ENCODE data around the gene NDUFS6. TPM values are rescaled to one million over a fixed set of nuclear protein-coding genes. Genes with fewer than 3 reads are reported as not detected.

Gene NDUFS6
- total RNA-seq, 1 experiment from 2014 or later = 72.8 TPM

DNA sequence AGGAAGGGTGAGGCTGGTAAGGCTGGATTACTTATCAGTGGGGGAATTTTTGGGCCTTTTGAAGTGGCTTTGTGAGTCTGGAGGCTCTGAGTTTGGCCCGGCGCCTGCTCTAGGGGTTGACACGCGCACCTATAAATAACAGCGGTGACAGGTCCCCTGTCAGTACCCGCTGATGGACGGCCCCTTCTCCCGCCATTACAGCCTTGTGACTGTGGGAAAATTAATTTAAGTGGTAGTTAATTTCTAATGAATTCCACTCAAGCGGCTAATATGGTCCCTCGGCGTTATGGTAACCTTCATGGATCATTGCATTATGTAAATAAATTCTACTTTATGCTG is 18.0 kb upstream of the NDUFS6 start:
- TF ChIP-seq CTCF (conservative IDR thresholded peaks at IDR 0.05; ENCODE audit: low read depth, low read length) (no peak), EZH2 (IDR thresholded peaks at IDR 0.05; ENCODE audit: borderline replicate concordance, low read depth, low read length, poor library complexity, severe bottlenecking) (no peak)
- no peak for DNase-seq (ENCODE audit: low spot score)
- Histone ChIP-seq H3K4me1 (ENCODE audit: insufficient read depth, low read length, poor library complexity, severe bottlenecking) (peaks cover 7% of the 10 kb centered on the region), H3K27me3 (replicated peaks; ENCODE audit: insufficient read depth, low read depth, low read length, poor library complexity) (no peaks in the 10 kb centered on the region), H3K36me3 (ENCODE audit: insufficient read depth, low read length, poor library complexity, severe bottlenecking) (no peaks in the 10 kb centered on the region), H3K4me3 (ENCODE audit: low read depth, low read length, poor library complexity, severe bottlenecking) (no peak overlapping the region), H3K27ac (ENCODE audit: low read depth, low read length, poor library complexity, severe bottlenecking) (no peak overlapping the region), H3K9me3 (ENCODE audit: low read depth, low read length, poor library complexity, severe bottlenecking) (no peaks in the 10 kb centered on the region)
- BruUV-seq (replicated peaks) = no TSS peak
- POLR2A ChIA-PET (ENCODE audit: low non-redundant PET) = interaction anchor here (0.6 kb wide), 1 partner anchor 37 kb away, joined by 3 read pairs; no protein-coding TSS in a partner anchor
- intact Hi-C loops (cut with micrococcal nuclease; ENCODE audit: unreplicated experiment) = no loop called here
- CTCF ChIA-PET = no interaction called here

GRCh38 chr5:1784197-1785050 is 16.8 kb upstream of the NDUFS6 start:
- no TSS peak for BruUV-seq (replicated peaks)
- H3K27me3 ChIP-seq (replicated peaks; ENCODE audit: insufficient read depth, low read depth, low read length, poor library complexity) = no peaks in the 10 kb centered on the region
- peaks cover 9% of the 10 kb centered on the region for H3K4me1 ChIP-seq (ENCODE audit: insufficient read depth, low read length, poor library complexity, severe bottlenecking)
- no peaks in the 10 kb centered on the region for H3K9me3 ChIP-seq (ENCODE audit: low read depth, low read length, poor library complexity, severe bottlenecking)
- POLR2A ChIA-PET (ENCODE audit: low non-redundant PET) = no interaction called here
- no peak overlapping the region for H3K27ac ChIP-seq (ENCODE audit: low read depth, low read length, poor library complexity, severe bottlenecking)
- TF ChIP-seq CTCF (conservative IDR thresholded peaks at IDR 0.05; ENCODE audit: low read depth, low read length) = no peak
- TF ChIP-seq EZH2 (IDR thresholded peaks at IDR 0.05; ENCODE audit: borderline replicate concordance, low read depth, low read length, poor library complexity, severe bottlenecking) = no peak
- intact Hi-C loops (cut with micrococcal nuclease; ENCODE audit: unreplicated experiment) = no loop called here
- no peak overlapping the region for H3K4me3 ChIP-seq (ENCODE audit: low read depth, low read length, poor library complexity, severe bottlenecking)
- CTCF ChIA-PET = no interaction called here
- no peak for DNase-seq (ENCODE audit: low spot score)
- no peaks in the 10 kb centered on the region for H3K36me3 ChIP-seq (ENCODE audit: insufficient read depth, low read length, poor library complexity, severe bottlenecking)

DNA sequence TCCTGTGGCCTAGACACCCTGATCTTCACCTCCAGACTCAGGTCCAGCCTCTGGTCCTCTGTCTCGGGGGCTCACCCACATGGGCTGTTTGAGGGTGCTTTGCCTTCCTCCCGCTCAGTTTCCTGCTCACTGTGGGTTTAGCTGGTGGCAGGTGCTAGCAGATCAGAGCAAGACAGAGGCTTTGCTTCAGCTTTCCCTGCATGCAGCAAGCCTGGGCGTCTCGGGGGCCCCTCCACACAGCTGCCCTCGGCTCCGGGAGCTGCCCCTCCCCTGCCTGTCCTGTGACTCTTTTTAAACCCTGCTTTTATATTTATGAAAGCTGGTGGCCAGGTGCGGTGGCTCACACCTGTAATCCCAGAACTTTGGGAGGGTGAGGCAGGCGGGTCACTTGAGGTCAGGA is 16.1 kb upstream of the NDUFS6 start:
- CTCF ChIA-PET = no interaction called here
- TF ChIP-seq CTCF (conservative IDR thresholded peaks at IDR 0.05; ENCODE audit: low read depth, low read length) (no peak), EZH2 (IDR thresholded peaks at IDR 0.05; ENCODE audit: borderline replicate concordance, low read depth, low read length, poor library complexity, severe bottlenecking) (no peak)

More for the DNA sequence above, 16.1 kb upstream of the NDUFS6 start:
- intact Hi-C loops (cut with micrococcal nuclease; ENCODE audit: unreplicated experiment) = no loop called here
- no peaks in the 10 kb centered on the region for H3K27me3 ChIP-seq (replicated peaks; ENCODE audit: insufficient read depth, low read depth, low read length, poor library complexity)
- no peaks in the 10 kb centered on the region for H3K36me3 ChIP-seq (ENCODE audit: insufficient read depth, low read length, poor library complexity, severe bottlenecking)
- H3K9me3 ChIP-seq (ENCODE audit: low read depth, low read length, poor library complexity, severe bottlenecking) = no peaks in the 10 kb centered on the region
- no peak overlapping the region for H3K27ac ChIP-seq (ENCODE audit: low read depth, low read length, poor library complexity, severe bottlenecking)
- H3K4me1 ChIP-seq (ENCODE audit: insufficient read depth, low read length, poor library complexity, severe bottlenecking) = peaks cover 15% of the 10 kb centered on the region
- H3K4me3 ChIP-seq (ENCODE audit: low read depth, low read length, poor library complexity, severe bottlenecking) = no peak overlapping the region
- no peak for DNase-seq (ENCODE audit: low spot score)
- POLR2A ChIA-PET (ENCODE audit: low non-redundant PET) = no interaction called here
- no TSS peak for BruUV-seq (replicated peaks)
